ENCODE measurements around the gene KLF16. TPM values are rescaled to one million over a fixed set of nuclear protein-coding genes. Genes with fewer than 3 reads are reported as not detected.

KLF16 gene
- total RNA-seq, 1 donor from 2014 or later = 18.9 TPM

DNA sequence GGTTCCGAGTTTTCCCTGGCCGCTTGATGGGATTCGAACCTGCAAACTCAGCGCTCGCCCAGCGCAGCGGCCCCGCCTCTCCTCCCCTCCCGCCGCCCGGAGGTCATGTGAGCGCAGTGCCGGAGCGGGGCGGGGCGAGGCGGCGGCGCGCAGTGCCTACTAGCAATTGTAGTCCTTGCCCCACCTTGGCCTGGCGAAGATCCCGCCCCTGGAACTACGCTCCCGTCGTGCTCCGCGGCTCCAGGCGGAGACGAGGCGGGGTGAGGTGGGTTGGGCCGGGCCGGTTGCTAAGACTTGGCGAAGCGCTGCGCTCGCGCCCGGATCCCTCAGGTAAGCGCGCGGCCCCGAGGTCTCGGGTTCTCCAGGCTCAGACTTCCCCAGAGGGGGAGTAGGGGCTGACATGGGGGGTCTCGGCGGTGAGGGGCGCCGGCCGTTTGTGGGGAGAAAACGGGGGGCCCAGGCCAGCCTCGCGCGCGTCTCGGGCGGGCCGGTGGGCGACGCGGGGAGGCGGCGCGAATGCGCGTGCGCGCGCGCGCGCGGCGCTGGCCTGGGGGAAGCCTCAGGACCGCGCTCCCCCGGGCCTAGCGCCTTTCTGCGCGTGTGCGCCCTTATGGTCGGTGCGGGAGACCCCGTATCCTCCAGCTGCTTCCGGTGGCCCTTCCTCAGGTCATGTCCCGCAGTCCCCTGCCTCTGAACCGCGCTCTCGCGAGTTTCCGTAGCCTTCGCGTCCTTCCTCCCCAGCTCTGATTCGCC lies 41.9 kb upstream of the KLF16 start, which contains the start of the genes ADAT3 and SCAMP4:
Gene ADAT3 (plus strand): TSS at position 290 of the 753 bp plus-strand sequence. CDS start 6,649 bp downstream, outside the sequence.
Gene SCAMP4 (plus strand): TSS at position 290 of the 753 bp plus-strand sequence. CDS start 9,621 bp downstream, outside the sequence.
- Mint-ChIP-seq H3K27me3 (ENCODE audit: low read depth) (no peaks in the 10 kb centered on the region), H3K36me3 (ENCODE audit: low read depth) (no peaks in the 10 kb centered on the region), H3K27ac (ENCODE audit: unreplicated experiment) (peak within 1 kb of the TSS; percentile 96), H3K4me1 (peaks cover 18% of the 10 kb centered on the region), H3K9me3 (no peaks in the 10 kb centered on the region), H3K4me3 (peak within 1 kb of the TSS; percentile 90)
- TF ChIP-seq, protein P1, sequence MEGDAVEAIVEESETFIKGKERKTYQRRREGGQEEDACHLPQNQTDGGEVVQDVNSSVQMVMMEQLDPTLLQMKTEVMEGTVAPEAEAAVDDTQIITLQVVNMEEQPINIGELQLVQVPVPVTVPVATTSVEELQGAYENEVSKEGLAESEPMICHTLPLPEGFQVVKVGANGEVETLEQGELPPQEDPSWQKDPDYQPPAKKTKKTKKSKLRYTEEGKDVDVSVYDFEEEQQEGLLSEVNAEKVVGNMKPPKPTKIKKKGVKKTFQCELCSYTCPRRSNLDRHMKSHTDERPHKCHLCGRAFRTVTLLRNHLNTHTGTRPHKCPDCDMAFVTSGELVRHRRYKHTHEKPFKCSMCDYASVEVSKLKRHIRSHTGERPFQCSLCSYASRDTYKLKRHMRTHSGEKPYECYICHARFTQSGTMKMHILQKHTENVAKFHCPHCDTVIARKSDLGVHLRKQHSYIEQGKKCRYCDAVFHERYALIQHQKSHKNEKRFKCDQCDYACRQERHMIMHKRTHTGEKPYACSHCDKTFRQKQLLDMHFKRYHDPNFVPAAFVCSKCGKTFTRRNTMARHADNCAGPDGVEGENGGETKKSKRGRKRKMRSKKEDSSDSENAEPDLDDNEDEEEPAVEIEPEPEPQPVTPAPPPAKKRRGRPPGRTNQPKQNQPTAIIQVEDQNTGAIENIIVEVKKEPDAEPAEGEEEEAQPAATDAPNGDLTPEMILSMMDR (conservative IDR thresholded peaks at IDR 0.05) = no peak
- peak; percentile 95 for DNase-seq (ENCODE audit: low read depth, low spot score)

DNA sequence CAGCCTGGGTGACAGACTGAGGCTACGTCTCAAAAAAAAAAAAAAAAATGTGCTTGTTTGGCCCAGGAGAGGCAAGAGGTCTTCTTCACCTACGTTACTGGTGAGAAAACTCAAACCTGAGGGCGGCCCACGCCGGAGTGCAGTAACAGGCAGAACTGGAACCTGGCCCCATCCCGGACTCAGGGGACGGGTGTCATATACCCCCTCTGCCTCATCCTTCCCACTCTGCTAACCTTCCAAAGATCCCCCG lies 41.4 kb upstream of the KLF16 start:
- no peaks in the 10 kb centered on the region for H3K36me3 Mint-ChIP-seq (ENCODE audit: low read depth)
- H3K27me3 Mint-ChIP-seq (ENCODE audit: low read depth) = no peaks in the 10 kb centered on the region
- H3K4me3 Mint-ChIP-seq = peak overlapping the region; percentile 88
- no peaks in the 10 kb centered on the region for H3K9me3 Mint-ChIP-seq
- H3K27ac Mint-ChIP-seq (ENCODE audit: unreplicated experiment) = no peak overlapping the region
- TF ChIP-seq, protein P1 (conservative IDR thresholded peaks at IDR 0.05) = no peak
- no peak for DNase-seq (ENCODE audit: low read depth, low spot score)
- peaks cover 16% of the 10 kb centered on the region for H3K4me1 Mint-ChIP-seq

DNA sequence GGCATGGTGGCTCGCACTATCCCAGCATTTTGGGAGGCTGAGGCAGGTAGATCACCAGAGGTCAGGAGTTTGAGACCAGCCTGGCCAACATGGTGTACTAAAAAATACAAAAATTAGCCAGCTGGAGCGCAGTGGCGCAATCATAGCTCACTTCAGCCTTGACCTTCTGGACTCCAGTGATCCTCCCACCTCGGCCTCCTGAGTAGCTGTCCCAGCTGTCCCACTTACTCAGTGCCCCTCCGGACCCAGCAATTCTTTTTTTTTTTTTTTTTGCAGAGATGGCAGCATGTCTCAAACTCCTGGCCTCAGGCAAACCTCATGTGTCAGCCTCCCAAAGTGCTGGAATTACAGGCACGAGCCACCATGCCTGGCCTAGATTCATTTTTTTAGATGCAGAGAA lies 39.5 kb upstream of the KLF16 start:
- TF ChIP-seq, protein P1 (conservative IDR thresholded peaks at IDR 0.05) = no peak
- H3K4me3 Mint-ChIP-seq = no peak overlapping the region
- no peaks in the 10 kb centered on the region for H3K9me3 Mint-ChIP-seq
- DNase-seq (ENCODE audit: low read depth, low spot score) = no peak
- no peaks in the 10 kb centered on the region for H3K27me3 Mint-ChIP-seq (ENCODE audit: low read depth)
- H3K27ac Mint-ChIP-seq (ENCODE audit: unreplicated experiment) = no peak overlapping the region
- H3K36me3 Mint-ChIP-seq (ENCODE audit: low read depth) = no peaks in the 10 kb centered on the region
- H3K4me1 Mint-ChIP-seq = peaks cover 16% of the 10 kb centered on the region

DNA sequence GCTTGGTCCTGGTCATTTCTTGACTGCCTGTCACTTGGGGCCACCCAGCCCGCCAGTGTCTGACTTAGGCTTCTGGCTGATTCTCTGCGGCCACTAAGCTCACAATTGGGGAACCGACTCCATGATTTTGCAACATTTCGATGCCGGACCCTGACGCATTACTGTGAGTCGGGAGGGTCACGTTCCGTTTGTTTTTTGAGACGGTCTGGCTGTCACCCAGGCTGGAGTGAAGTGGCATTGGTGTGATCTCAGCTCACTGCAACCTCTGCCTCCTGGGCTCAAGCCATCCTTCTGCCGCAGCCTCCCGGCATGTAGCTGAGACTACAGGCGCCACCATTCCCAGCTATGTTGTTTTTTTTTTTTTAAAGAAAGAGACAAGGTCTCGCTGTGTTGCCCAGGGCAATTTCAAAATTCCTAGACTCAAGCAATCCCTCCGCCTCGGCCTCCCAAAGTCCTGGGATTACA lies 38.6 kb upstream of the KLF16 start:
- Mint-ChIP-seq H3K4me3 (no peak overlapping the region), H3K27ac (ENCODE audit: unreplicated experiment) (no peak overlapping the region), H3K27me3 (ENCODE audit: low read depth) (no peaks in the 10 kb centered on the region), H3K4me1 (peaks cover 23% of the 10 kb centered on the region), H3K9me3 (peaks cover 4% of the 10 kb centered on the region), H3K36me3 (ENCODE audit: low read depth) (no peaks in the 10 kb centered on the region)
- no peak for DNase-seq (ENCODE audit: low read depth, low spot score)
- TF ChIP-seq, protein P1 (conservative IDR thresholded peaks at IDR 0.05) = no peak

DNA sequence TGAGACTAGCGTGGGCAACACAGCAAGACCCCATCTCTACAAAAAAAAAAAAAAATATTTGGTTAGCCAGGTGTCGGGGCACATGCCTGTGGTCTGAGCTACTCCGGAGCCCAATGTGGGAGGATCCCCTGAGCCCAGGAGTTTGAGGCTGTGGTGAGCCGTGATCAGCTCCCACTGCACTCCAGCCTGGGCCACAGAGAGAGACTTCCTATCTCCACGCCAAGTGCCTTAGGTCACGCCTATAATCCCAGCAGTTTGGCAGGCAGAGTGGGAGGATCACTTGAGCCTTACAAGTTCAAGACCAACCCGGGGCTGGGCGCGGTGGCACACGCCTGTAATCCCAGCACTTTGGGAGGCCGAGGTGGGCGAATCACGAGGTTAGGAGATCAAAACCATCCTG lies 33.1 kb upstream of the KLF16 start:
- Mint-ChIP-seq H3K9me3 (peaks cover 4% of the 10 kb centered on the region), H3K36me3 (ENCODE audit: low read depth) (no peaks in the 10 kb centered on the region), H3K27me3 (ENCODE audit: low read depth) (no peaks in the 10 kb centered on the region), H3K4me1 (peaks cover 10% of the 10 kb centered on the region), H3K4me3 (peak overlapping the region; percentile 15), H3K27ac (ENCODE audit: unreplicated experiment) (no peak overlapping the region)
- DNase-seq (ENCODE audit: low read depth, low spot score) = no peak
- TF ChIP-seq, protein P1 (conservative IDR thresholded peaks at IDR 0.05) = no peak
